Measurements from ENCODE around the gene ABHD6. TPM values are rescaled to one million over a fixed set of nuclear protein-coding genes. Genes with fewer than 3 reads are reported as not detected.

ABHD6 gene
- total RNA-seq, 1 experiment from 2014 or later, result 2.2 TPM

GRCh38 chr3:58214484-58215316, 22.9 kb upstream of the ABHD6 start:
- no peak overlapping the region for H2BK15ac ChIP-seq (ENCODE audit: low read depth, low read length)
- Mint-ChIP-seq H3K27ac (no peak overlapping the region), H3K27me3 (ENCODE audit: low read depth) (peaks cover 16% of the 10 kb centered on the region), H3K9me3 (no peaks in the 10 kb centered on the region; a peak in 1 of 5 replicates), H3K4me3 (no peak overlapping the region), H3K36me3 (ENCODE audit: insufficient read depth in 1 of 3, low read depth in 3 of 3) (no peaks in the 10 kb centered on the region), H3K4me1 (peaks cover 9 to 11% of the 10 kb centered on the region in 2 experiments)
- no peak overlapping the region for H2AFZ ChIP-seq (ENCODE audit: low read length)
- no peak overlapping the region for H3K27ac ChIP-seq (ENCODE audit: insufficient read length, low read depth, low read length)
- no peak overlapping the region for H3K56ac ChIP-seq (ENCODE audit: insufficient read length, low read depth, low read length)
- no peak overlapping the region for H3K14ac ChIP-seq (ENCODE audit: insufficient read depth, low read length)
- WGBS (ENCODE audit: extremely low coverage, insufficient read length, low lambda C conversion rate), result no CpG with 5 or more reads among the region's 7 CpGs
- no peak overlapping the region for H2BK120ac ChIP-seq (ENCODE audit: low read depth, low read length, poor library complexity, severe bottlenecking)
- H3K9ac ChIP-seq (ENCODE audit: extremely low read depth, insufficient read length, low read length), result no peak overlapping the region
- TF ChIP-seq CTCF (conservative IDR thresholded peaks at IDR 0.05), result peak; percentile 39; the same call in 2 of the 3 replicates
- no peak overlapping the region for H3K23ac ChIP-seq (ENCODE audit: insufficient read length, low read depth, low read length)
- H4K91ac ChIP-seq (ENCODE audit: insufficient read length, low read depth, low read length), result no peak overlapping the region
- no peaks in the 10 kb centered on the region for H3K23me2 ChIP-seq (ENCODE audit: insufficient read length, low read depth, low read length, poor library complexity, severe bottlenecking)
- H4K8ac ChIP-seq (replicated peaks; ENCODE audit: insufficient read length, low read depth, low read length), result no peak overlapping the region
- no peak overlapping the region for H2BK5ac ChIP-seq (ENCODE audit: insufficient read length, low read length)
- H3K4me1 ChIP-seq (ENCODE audit: insufficient read depth, low read length), result no peaks in the 10 kb centered on the region; the same call in 1 of the 2 replicates
- H3T11ph ChIP-seq (ENCODE audit: low read length), result no peak overlapping the region
- H3K27me3 ChIP-seq (ENCODE audit: insufficient read depth, low read length), result no peaks in the 10 kb centered on the region
- no peak overlapping the region for H3K4me2 ChIP-seq (ENCODE audit: insufficient read depth, insufficient read length, low read length)
- H3K18ac ChIP-seq (ENCODE audit: insufficient read length, low read depth, low read length), result no peak overlapping the region
- H3K9me3 ChIP-seq (ENCODE audit: control insufficient read depth, low read depth, low read length), result no peaks in the 10 kb centered on the region
- no peak overlapping the region for H2BK12ac ChIP-seq (ENCODE audit: insufficient read length, low read depth, low read length)
- H3K79me2 ChIP-seq (ENCODE audit: insufficient read depth, low read length), result no peaks in the 10 kb centered on the region
- no peak overlapping the region for H3K4ac ChIP-seq (ENCODE audit: low read depth, low read length)
- H2AK5ac ChIP-seq (ENCODE audit: insufficient read length, low read length), result no peak overlapping the region
- H2BK20ac ChIP-seq (ENCODE audit: low read depth, low read length, poor library complexity, severe bottlenecking), result no peak overlapping the region
- H3K79me1 ChIP-seq (ENCODE audit: insufficient read depth, low read depth, low read length, poor library complexity, severe bottlenecking), result no peaks in the 10 kb centered on the region
- H4K20me1 ChIP-seq (ENCODE audit: control insufficient read depth, insufficient read depth, insufficient read length), result no peaks in the 10 kb centered on the region
- peak; percentile 47 for DNase-seq
- no peak overlapping the region for H4K5ac ChIP-seq (ENCODE audit: insufficient read length, low read depth, low read length)

All from H9 (cell line).